Hepatocyte (in vitro differentiated cells): ENCODE measurements around the gene RTN4IP1.

ENCODE experiments used
- CTCF ChIP-seq: fragments of 200-600 bp; sonication (generic); IDR thresholded peaks from 2 replicates; pipeline ENCODE4 v1.5.1; 2016; ENCODE audit warnings: antibody characterized with exemption, mild to moderate bottlenecking; ENCODE audit not compliant: poor library complexity
- EZH2 ChIP-seq: fragments of 200-600 bp; sonication (generic); IDR thresholded peaks from 2 replicates; pipeline ENCODE4 v1.6.1; 2016; ENCODE audit warnings: antibody characterized with exemption, mild to moderate bottlenecking, borderline replicate concordance
- EZH2phosphoT487 ChIP-seq: fragments of 200-600 bp; sonication (generic); IDR thresholded peaks from one replicate; pipeline ENCODE4 v1.6.1; 2018; ENCODE audit warnings: antibody characterized with exemption, mild to moderate bottlenecking, low read depth, moderate library complexity; ENCODE audit not compliant: unreplicated experiment, severe bottlenecking

GRCh38 chr6:106558364-106558763 is 70.9 kb downstream of the RTN4IP1 start:
- TF ChIP-seq CTCF (no peak), EZH2 (no peak), EZH2phosphoT487 (no peak)
